GM18861 (cell line): ENCODE measurements around the gene SPANXN5.
"Not testable (repeated sequence)": the region's sequence is repeated elsewhere in the genome, so short reads cannot be mapped to it uniquely, and the experiment has no call there.

Source experiments
- ATAC-seq: cut with Tn5 transposase; IDR thresholded peaks from one replicate; pipeline ENCODE4 v1.9.1; 2021; ENCODE audit not compliant: unreplicated experiment

The SPANXN5 gene, protein sequence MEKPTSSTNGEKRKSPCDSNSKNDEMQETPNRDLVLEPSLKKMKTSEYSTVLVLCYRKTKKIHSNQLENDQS

DNA sequence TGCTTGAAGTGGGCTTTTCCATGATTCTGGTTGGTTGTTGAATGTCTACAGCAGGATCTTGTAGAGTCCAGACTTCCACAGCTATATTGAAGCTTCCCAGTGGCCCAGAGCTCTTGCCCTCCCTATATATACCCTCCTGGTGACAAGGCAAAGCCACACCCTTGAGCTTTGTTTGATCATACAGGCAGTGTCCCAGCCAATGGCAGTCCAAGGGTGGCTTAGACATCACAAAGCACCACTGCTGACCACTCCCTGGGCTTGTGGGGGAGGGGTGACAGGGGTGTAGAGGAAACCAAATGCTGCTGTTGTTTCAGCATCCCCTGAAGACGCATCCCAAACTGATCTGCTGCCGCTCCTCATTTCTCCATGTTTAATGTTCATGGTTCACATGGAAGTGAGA is at the start of gene SPANXN5:
TSS of gene SPANXN5 (minus strand) at position 101 of the 400 bp plus-strand sequence. CDS start at position 22, 79 bp downstream.
- ATAC-seq: not testable (repeated sequence)

DNA sequence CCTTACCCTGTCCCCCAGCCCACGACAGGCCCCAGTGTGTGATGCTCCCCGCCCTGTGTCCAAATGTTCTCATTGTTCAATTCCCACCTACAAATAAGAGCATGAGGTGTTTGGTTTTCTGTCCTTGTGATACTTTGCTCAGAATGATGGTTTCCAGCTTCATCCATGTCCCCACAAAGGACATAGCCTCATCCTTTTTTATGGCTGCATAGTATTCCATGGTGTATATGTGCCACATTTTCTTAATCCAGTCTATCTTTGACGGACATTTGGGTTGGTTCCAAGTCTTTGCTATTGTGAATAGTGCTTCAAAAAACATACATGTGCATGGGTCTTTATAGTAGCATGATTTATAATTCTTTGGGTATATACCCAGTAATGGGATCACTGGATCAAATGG is 46.4 kb upstream of the SPANXN5 start:
- ATAC-seq: not testable (repeated sequence)

DNA sequence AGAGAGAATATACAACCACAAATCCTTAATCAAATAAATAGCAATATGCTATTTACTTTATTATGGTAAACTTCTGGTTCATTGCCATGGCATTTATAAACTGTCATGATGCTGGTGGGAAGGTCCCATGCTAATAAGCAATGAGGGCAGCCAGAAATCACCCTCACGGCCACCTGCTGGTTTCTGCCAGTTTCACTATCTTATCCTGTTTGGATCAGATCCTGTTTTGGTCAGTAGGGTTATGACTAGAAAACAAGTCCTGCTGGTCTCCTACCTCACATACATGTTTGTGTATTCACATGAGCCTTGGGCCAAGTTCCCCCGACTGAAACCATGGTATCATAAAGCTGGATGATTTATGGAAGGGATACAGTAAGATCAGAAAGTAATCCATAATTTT is 41.9 kb upstream of the SPANXN5 start:
- no peak for ATAC-seq

DNA sequence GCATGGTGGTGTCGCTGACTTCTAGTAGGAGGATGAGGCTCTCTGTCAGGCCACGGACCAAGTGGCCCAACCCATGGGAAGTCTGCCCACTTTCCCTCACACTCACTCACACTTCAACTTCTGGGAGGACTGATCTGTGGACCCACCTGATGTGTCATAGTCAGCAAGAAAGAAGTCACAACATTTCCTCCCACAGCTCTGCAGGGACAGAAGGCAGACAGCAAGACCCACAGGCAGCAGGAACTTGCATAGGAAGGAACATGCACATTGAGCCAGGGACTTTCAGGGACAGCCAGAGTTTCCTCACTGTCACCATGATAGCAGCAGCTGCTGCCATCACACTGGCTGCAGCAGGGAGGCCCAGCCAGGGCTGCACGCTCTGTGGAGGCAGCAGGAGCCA is 33.3 kb upstream of the SPANXN5 start:
- ATAC-seq: no peak

DNA sequence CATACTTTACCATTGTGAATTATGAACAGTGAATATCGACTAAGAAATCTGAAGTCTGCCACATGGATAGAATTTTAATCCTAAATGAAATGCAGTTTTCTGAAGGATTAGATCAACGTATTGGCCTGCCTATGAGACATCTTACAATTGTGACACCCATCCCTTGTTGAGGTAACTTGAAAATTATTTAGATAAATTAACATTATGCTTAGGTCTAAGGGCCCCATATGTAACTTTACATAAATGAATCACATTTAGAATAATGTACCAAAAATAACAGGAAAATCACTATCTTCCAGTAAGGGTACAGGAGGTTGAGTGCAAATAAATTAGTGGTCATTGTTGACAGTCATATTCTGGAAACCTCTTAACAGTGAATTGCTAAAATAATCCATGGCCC is 27.4 kb upstream of the SPANXN5 start:
- no peak for ATAC-seq

DNA sequence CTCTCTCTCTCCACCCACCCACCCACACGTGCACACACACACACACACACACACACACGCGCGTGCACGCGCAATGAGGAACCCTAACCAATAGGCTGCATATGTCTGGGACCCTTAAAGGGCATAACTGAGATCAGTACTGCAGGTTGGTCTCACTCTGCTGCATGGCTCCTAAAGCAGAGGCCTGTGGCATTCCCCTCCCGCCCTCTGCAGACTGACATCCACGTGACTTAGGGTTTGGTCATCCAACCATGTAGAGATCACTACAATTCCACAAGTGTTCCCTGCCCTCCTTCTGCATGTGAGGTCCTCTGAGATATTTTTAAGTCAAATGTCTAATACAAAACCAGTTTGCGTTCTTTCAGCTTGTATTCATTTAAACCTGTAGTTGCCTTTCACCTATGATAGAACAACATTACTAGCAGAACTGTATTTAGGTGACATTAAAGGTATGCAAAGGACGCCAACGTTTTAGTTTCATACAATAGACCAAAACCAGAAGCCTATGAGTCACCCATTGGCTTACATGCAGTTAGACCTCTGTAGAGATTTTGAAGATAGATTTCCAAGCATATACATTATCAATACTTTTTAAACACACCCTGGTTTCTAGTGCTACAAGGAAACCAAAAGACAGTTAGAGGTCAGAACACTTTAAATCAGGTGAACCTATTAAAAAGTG is 24.0 kb upstream of the SPANXN5 start:
- ATAC-seq: no peak

DNA sequence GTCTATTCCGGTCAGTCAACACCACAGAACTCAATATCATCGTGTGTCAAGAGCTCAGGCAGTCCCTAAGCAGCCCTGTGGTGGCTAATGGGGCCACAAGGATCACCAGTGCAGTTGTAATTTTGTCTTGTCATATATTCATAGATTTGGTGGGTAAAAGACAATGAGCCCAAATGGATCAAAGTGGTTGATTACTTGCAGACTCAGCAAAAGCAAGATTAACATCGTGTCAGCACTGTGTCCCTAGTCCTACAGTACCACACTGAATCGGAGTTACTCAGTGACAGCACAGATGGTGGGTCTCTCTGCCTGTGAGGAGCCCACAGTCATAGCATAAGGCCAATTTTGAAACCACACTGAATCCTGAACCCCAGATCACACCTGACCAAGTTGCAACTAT is 22.6 kb upstream of the SPANXN5 start:
- ATAC-seq: no peak

DNA sequence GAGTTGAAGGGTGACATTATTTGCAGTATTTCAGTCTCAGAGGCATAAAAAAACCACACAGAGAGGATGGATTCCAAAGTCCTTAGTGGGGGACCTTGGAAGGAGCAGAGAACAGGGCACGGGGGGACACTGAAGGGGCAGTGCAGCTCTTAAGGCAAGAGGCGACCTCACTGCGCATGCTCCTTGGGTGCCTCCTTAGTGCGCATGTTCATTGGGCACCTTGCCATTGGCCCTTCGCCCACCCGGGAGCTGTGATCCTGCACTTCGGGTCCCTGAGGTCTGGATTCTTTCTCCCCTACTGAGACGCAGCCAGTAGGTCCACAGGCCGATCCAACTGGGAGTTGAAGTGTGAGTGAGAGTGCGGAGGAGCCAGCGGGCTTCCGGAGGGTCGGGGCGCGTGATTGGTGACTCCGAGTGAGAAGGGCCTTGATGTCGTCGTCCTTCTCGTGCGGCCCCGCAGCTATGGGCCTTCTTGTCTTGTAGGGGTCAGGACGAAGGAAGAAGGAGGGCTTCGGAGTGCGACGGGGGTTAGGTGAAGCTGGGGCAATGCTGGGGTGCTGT is 13.9 kb upstream of the SPANXN5 start, which contains the start of gene XAGE5:
TSS of gene XAGE5 (plus strand) at position 223 of the 561 bp plus-strand sequence. CDS start 1,280 bp downstream, outside the sequence.
- ATAC-seq: no peak

DNA sequence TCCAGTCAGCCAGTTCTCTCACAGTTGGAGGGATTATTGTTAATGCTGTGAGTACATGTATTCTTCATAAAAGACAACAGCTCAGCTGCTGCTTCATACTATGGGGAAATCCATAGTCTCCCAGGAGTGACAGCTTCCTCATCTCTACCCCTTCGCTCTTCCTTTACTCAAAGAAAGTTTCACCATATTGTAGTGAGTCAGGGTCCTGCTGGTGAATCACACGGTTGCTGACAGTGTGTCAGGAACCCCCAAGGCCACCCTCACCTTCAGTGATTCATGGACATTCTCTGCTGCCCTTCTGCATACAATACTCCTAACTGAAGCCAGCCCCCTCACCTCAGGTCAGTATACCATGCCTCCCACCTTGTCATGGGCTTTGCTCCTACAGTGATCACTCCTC is 7.6 kb upstream of the SPANXN5 start:
- not testable (repeated sequence) for ATAC-seq

DNA sequence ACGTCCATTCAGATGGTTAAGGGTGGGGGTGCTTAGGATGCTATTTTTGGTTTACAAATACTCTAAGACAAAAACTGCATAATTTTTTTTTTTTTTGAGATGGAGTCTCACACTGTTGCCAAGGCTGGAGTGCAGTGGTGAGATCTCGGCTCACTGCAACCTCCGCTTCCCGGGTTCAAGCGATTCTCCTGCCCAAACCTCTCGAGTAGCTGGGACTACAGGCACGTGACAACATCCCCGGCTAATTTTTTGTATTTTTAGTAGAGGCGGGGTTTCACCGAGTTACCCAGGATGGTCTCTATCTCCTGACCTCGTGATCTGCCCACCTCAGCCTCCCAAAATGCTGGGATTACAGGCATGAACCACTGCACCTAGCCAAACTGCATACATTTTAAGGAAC is 23.7 kb downstream of the SPANXN5 start:
- ATAC-seq: not testable (repeated sequence)

DNA sequence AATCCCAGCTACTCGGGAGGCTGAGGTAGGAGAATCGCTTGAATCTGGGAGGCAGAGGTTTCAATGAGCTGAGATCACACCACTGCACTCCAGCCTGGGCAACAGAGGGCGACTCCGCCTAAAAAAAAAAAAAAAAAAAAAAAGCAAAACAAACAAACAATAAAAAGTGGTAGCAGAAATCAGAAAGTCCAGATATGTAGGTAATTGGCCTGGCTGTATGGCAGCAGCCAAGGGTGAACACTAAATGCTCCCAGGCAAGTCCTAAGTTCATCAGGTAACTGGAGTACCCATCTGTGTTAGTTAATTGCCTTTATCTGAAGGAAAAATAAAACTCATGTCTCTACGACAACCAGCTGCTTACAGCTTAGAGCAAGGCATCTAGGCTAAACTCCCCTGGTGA is 31.2 kb downstream of the SPANXN5 start:
- ATAC-seq: not testable (repeated sequence)

DNA sequence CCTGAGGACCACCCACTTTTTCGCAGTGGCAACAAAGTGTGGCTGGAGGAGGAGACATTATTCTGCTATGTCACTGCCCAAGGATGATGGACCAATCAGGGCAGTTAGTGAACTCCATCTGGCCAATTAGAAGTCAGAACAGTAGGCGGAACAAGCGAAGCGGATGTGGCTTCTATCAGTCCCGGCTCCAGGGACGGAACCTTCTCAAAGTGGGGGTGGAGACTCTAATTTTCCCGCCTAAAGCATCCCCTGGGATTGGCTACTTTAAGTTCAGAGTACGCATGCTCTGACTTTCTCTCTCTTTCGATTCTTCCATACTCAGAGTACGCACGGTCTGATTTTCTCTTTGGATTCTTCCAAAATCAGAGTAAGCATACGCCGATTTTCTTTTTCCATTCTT is 46.3 kb downstream of the SPANXN5 start, which contains the start of gene SSX2B:
TSS of gene SSX2B (plus strand) at position 301 of the 400 bp plus-strand sequence. CDS start 1,429 bp downstream, outside the sequence.
- not testable (repeated sequence) for ATAC-seq
